GM12873 (cell line): ENCODE measurements around the gene FRMD4A.

Experiments used
- TF ChIP-seq, protein P1 (sequence below): IDR thresholded peaks from 2 replicates; pipeline ENCODE4 v1.5.1; 2012; ENCODE audit warnings: low read depth, mild to moderate bottlenecking, moderate library complexity, low read length, control low read depth; ENCODE audit not compliant: insufficient read depth; ENCODE audit errors: missing control alignments

Gene FRMD4A

DNA sequence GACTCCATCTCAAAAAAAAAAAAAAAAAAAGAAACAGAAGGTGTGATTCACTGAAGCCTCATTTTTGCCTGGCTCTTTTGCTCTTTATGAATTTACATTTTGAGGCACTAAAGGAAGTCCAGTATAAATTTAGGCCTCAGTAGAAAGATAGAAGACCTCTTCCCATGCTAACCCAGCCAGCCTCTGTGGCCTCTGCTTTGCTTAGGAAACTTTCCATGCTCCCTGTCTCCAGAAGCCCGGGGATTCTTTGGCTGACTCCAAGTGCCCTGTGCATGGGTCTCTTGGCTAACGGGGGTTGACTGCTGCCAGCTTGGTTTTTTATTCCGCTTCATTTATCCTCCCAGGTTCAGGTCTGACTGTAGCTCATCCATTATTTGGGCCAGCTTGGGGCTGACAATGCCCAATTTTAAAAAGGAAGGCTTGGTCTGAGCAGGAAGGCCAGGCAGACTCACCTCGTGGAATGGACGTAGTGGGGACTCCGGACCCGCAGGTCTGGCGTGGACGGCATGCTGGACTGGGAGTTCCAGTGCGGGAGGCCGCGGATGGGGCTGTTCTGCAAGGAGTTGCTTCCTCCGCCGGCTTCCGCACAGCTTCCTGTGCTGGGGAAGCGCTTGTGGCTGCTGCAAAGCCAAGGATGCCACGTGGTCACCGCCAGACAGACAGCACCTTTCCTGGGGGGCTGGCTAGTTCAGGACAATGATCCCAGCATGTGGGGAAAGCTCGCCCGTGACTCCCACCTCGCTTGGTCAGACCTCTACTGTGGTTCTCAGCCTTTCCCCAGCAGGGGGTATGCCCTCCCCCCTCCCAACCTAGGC is 671.6 kb downstream of the FRMD4A start:
- TF ChIP-seq, protein P1, sequence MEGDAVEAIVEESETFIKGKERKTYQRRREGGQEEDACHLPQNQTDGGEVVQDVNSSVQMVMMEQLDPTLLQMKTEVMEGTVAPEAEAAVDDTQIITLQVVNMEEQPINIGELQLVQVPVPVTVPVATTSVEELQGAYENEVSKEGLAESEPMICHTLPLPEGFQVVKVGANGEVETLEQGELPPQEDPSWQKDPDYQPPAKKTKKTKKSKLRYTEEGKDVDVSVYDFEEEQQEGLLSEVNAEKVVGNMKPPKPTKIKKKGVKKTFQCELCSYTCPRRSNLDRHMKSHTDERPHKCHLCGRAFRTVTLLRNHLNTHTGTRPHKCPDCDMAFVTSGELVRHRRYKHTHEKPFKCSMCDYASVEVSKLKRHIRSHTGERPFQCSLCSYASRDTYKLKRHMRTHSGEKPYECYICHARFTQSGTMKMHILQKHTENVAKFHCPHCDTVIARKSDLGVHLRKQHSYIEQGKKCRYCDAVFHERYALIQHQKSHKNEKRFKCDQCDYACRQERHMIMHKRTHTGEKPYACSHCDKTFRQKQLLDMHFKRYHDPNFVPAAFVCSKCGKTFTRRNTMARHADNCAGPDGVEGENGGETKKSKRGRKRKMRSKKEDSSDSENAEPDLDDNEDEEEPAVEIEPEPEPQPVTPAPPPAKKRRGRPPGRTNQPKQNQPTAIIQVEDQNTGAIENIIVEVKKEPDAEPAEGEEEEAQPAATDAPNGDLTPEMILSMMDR: no peak

DNA sequence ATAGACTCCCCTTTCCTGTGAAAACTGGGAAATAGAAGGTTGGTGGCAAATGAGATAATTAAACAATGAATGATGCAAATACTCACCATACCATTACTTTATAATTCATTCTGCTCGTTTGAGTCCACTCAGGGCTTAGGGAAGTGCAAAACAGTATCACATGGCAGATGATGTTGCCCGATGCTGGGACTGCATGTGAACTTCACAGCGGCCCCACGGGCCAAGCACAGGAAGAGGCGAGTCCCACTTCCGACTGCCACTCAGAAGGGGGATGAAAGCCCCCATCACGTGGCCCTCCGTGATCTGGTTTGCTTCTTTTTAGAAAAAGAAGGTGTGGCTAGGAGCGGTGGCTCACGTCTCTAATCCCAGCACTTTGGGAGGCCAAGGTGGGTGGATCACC is 672.5 kb downstream of the FRMD4A start:
- TF ChIP-seq, protein P1: no peak

DNA sequence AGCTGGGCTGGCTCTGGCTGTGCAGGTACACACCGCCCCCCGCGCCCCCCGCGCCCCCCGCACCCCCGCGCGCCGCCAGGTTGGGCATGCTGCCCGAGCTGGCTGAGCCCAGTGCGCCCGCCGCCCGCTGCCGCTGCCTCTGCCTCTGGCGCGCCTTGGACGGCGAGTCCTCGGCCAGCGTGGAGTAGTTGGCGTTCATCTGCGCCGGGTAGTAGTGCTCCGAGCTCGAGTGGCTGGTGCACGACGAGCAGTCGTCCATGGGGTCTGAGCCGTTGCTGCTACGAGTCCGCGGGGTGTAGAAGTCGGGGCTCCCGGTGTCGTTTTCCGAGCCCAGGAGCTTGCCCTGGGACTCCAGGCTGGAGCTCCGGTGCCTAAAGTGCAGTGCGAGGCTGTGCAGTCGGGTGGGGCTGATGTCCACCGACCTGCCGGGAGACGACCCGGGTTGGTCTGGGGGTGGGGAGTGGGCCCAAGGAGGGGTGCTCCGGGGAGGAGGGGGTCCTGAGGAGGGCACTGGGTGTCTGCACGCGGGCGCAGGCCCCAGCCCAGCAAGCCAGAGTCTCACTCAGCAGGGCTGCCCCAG is 673.5 kb downstream of the FRMD4A start:
- TF ChIP-seq, protein P1: no peak

DNA sequence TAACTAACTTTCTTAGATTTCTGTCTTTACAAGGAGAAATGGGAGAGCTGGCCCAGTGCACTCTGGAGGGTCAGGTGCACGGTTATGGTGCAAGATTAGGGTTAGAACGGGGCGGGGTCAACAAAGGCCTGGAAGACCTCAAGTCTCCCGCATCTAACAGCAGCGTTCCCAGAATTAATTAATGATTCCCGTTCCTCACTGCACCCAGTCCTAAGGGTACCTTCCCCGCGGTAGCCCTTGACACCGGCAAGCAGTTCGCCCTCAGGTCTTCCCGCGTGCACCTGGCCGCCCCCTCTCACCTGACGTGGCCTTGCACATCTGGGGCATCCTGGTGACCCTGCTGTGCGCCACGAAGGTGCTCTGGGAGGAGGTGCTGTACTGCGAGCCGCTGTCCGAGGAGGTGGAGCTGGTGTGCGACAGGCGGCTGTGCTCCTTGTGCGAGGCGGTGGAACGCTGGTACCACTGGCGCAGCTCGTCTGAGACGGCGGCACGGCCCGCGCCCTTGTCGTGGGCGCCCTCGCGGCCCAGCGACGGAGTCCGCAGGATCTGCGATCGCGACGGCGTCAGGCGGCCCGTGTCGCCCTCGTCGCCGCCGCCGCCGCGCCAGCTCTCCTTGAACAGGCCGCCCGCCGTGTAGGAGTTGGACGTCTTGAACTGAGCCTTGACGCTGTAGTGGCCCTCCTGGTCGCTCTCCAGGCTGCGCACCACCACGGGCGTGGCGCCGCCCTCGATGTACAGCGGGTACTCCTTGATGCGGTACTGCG is 674.2 kb downstream of the FRMD4A start:
- TF ChIP-seq, protein P1: no peak

DNA sequence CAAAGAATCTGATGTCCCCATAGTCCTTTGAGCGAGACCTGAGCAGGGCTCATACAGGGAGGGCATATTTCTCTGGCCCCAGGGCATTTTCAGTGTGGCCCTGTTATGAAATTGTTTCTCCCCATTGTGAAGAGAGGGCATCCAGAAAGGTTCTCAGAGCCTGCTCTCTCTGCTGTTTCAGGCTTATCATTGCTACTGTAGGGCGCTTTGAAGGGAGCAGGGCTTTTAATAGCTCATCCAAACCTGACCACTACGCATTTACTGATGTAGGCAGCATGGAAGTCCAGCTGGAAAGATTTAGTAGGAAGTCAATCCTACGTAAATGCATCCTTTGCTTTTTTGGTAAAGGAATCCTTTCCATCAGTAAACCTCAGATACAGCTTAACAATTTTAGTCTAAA is 675.9 kb downstream of the FRMD4A start:
- TF ChIP-seq, protein P1: no peak

DNA sequence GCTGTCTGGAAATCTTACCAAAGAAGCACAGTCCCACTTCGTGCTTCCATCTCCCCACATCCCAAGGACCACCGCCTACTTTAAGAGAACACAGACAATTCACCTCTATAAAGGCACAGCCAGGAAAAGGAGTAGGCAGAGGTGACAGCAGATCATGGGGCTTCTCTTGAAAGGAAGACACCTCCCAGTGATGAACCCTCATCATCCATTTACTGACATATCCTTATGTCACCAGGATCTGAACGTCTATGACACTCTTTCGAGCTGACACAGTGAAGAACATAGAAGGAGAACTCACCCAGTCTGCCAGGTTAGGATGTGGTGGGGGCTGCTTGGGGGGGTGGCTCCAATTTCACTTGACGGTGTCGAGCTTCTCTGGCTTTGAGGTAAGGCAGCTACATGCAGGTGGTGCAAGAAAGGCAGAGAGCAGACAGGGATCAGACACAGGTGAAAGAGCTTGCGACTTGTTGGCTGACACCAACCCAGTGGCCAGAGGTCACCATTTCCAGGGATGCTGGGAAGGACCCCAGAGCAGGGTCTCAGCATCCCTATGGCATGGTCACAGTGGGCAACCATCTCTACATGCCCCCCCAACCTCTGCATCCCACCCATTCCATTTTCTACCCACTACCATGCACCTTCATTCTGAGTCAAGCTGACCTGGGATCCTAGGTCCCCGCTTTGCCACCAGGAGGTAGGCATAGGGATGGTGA is 676.5 kb downstream of the FRMD4A start:
- TF ChIP-seq, protein P1: no peak
